ENCODE data around the gene FCHSD1.

DNA sequence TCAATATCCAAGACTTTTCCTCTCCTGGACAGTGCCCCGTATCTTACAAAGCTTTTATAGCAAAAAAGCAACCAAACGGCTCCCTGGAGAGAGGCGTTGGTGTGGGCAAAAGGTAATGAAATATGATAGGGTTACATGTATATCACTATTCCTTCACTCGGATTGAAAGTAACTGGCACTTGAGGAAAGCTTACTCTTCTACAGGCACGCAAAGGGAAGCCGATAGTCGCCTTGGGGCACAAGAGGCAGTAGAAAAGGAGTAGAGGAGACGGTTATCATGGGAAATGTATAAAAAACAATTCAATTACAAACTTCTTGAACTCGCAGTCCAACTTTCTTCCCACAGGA is 33.6 kb downstream of the FCHSD1 start:
- TF ChIP-seq, protein P1, sequence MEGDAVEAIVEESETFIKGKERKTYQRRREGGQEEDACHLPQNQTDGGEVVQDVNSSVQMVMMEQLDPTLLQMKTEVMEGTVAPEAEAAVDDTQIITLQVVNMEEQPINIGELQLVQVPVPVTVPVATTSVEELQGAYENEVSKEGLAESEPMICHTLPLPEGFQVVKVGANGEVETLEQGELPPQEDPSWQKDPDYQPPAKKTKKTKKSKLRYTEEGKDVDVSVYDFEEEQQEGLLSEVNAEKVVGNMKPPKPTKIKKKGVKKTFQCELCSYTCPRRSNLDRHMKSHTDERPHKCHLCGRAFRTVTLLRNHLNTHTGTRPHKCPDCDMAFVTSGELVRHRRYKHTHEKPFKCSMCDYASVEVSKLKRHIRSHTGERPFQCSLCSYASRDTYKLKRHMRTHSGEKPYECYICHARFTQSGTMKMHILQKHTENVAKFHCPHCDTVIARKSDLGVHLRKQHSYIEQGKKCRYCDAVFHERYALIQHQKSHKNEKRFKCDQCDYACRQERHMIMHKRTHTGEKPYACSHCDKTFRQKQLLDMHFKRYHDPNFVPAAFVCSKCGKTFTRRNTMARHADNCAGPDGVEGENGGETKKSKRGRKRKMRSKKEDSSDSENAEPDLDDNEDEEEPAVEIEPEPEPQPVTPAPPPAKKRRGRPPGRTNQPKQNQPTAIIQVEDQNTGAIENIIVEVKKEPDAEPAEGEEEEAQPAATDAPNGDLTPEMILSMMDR (conservative IDR thresholded peaks at IDR 0.05; ENCODE audit: low read length): no peak
- TF ChIP-seq EZH2phosphoT487 (IDR thresholded peaks at IDR 0.05; ENCODE audit: borderline replicate concordance): no peak

All from Loucy (cell line).